IMR-90 (cell line): ENCODE data around the gene TTC23L.

Experiments used
- BHLHE40 ChIP-seq: fragments of 150-350 bp; IDR thresholded peaks from 2 replicates; pipeline ENCODE4 v1.6.1; 2016; ENCODE audit warnings: mild to moderate bottlenecking, low read depth, low read length
- CEBPB ChIP-seq: IDR thresholded peaks from 2 replicates; pipeline ENCODE4 v1.6.1; 2012; ENCODE audit warnings: low read depth, low read length, improper control_type of control experiment
- MAZ ChIP-seq: IDR thresholded peaks from 2 replicates; pipeline ENCODE4 v1.6.1; 2012; ENCODE audit warnings: low read depth, mild to moderate bottlenecking, low read length, improper control_type of control experiment, moderate library complexity, borderline replicate concordance
- POLR2A ChIP-seq: IDR thresholded peaks from 2 replicates; pipeline ENCODE4 v1.6.1; 2012; ENCODE audit warnings: mild to moderate bottlenecking, low read depth, low read length
- RAD21 ChIP-seq: IDR thresholded peaks from 2 replicates; pipeline ENCODE4 v1.6.1; 2012; ENCODE audit warnings: low read length, improper control_type of control experiment
- RFX5 ChIP-seq: IDR thresholded peaks from 2 replicates; pipeline ENCODE4 v1.8.0; 2012; ENCODE audit warnings: low read depth, mild to moderate bottlenecking, low read length, moderate library complexity
- SMC3 ChIP-seq: fragments of 150-350 bp; IDR thresholded peaks from 2 replicates; pipeline ENCODE4 v1.6.1; 2016; ENCODE audit warnings: low read depth, mild to moderate bottlenecking, antibody characterized with exemption, low read length, moderate library complexity
- TF ChIP-seq, protein P1 (sequence below): conservative IDR thresholded peaks from 2 replicates; pipeline ENCODE4 v1.5.1; 2012; ENCODE audit warnings: mild to moderate bottlenecking, low read depth, low read length, improper control_type of control experiment

- TF ChIP-seq, protein P1, sequence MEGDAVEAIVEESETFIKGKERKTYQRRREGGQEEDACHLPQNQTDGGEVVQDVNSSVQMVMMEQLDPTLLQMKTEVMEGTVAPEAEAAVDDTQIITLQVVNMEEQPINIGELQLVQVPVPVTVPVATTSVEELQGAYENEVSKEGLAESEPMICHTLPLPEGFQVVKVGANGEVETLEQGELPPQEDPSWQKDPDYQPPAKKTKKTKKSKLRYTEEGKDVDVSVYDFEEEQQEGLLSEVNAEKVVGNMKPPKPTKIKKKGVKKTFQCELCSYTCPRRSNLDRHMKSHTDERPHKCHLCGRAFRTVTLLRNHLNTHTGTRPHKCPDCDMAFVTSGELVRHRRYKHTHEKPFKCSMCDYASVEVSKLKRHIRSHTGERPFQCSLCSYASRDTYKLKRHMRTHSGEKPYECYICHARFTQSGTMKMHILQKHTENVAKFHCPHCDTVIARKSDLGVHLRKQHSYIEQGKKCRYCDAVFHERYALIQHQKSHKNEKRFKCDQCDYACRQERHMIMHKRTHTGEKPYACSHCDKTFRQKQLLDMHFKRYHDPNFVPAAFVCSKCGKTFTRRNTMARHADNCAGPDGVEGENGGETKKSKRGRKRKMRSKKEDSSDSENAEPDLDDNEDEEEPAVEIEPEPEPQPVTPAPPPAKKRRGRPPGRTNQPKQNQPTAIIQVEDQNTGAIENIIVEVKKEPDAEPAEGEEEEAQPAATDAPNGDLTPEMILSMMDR, result no peak
- TF ChIP-seq POLR2A (no peak), BHLHE40 (no peak), CEBPB (no peak), MAZ (no peak), SMC3 (no peak), RAD21 (no peak), RFX5 (no peak)
Observed at GRCh38 chr5:34932947-34933346, 94.0 kb downstream of the TTC23L start.
